ENCODE measurements around the gene USP31. TPM values are rescaled to one million over a fixed set of nuclear protein-coding genes. Genes with fewer than 3 reads are reported as not detected.

Gene USP31
- total and polyA plus RNA-seq, 2 of the 8 experiments (the other 6 are each of a cell fraction or from before 2014, with no cell fraction given) = 6.7 to 19.0 TPM

- 92% methylated on average over 5 of the region's 5 CpGs; no CpG with 5 or more reads in 1 of the 2 experiments for WGBS, 2 experiments (ENCODE audit: extremely low coverage in 1 of 2, insufficient coverage in 1 of 2, insufficient read length in 1 of 2, insufficient replicate concordance in 2 of 2, low coverage in 1 of 2, low lambda C conversion rate in 2 of 2, missing lambda C conversion rate in 1 of 2)
- Histone ChIP-seq H3K23ac (ENCODE audit: insufficient read length) (no peak overlapping the region), H3K4me1 (replicated peaks in 1 of 4; ENCODE audit: control insufficient read depth in 3 of 4, insufficient read depth in 4 of 4, low read length in 3 of 4) (peaks cover 0 to 9% (median 5%) of the 10 kb centered on the region in 4 experiments; a peak in 5 of 7 replicates), H4K8ac (ENCODE audit: extremely low read depth, insufficient read depth, low read length) (no peak overlapping the region), H3K79me1 (ENCODE audit: low read depth, low read length) (peaks cover 8% of the 10 kb centered on the region; the same call in 1 of the 2 replicates), H3K23me2 (ENCODE audit: low read depth, low read length) (no peaks in the 10 kb centered on the region), H2AK5ac (ENCODE audit: low read depth, low read length) (no peak overlapping the region), H3K14ac (ENCODE audit: insufficient read length) (no peak overlapping the region), H4K20me1 (replicated peaks in 1 of 2; ENCODE audit: control insufficient read depth in 1 of 2, insufficient read depth in 2 of 2, low read length in 2 of 2) (peaks cover 2 to 10% of the 10 kb centered on the region in 2 experiments), H4K5ac (ENCODE audit: insufficient read length, low read depth, low read length) (no peak overlapping the region), H3K4me2 (ENCODE audit: insufficient read depth in 1 of 2, low read depth in 2 of 2, low read length in 2 of 2) (no peak overlapping the region), H3K9me3 (ENCODE audit: insufficient read depth in 2 of 2, low read depth in 1 of 2, low read length in 1 of 2) (no peaks in the 10 kb centered on the region), H3K79me2 (ENCODE audit: control insufficient read depth in 1 of 2, insufficient read depth in 2 of 2, low read length in 2 of 2) (peaks cover 7 to 93% of the 10 kb centered on the region in 2 experiments), H2AFZ (ENCODE audit: low read length) (no peak overlapping the region), H2BK5ac (ENCODE audit: low read depth, low read length) (no peak overlapping the region), H3K4me3 (ENCODE audit: extremely low read depth in 1 of 4, insufficient read depth in 2 of 4, low read depth in 3 of 4, low read length in 4 of 4) (no peak overlapping the region), H3K18ac (ENCODE audit: extremely low read depth, low read length) (no peak overlapping the region), H3K9ac (replicated peaks in 1 of 4; ENCODE audit: extremely low read depth in 1 of 4, low read depth in 3 of 4, low read length in 3 of 4) (no peak overlapping the region), H2BK120ac (replicated peaks; ENCODE audit: low read depth, low read length) (no peak overlapping the region), H4K91ac (replicated peaks; ENCODE audit: insufficient read length, low read length) (no peak overlapping the region), H3K27ac (ENCODE audit: low read depth, low read length) (no peak overlapping the region), H2BK20ac (ENCODE audit: low read length) (no peak overlapping the region), H3K27me3 (replicated peaks in 1 of 4; ENCODE audit: control insufficient read depth in 3 of 4, extremely low read depth in 1 of 4, insufficient read depth in 3 of 4, low read length in 3 of 4) (no peaks in the 10 kb centered on the region), H2BK15ac (ENCODE audit: low read length) (no peak overlapping the region), H2BK12ac (ENCODE audit: low read depth, low read length) (no peak overlapping the region), H3K36me3 (ENCODE audit: control insufficient read depth in 2 of 4, insufficient read depth in 4 of 4, low read length in 3 of 4) (no peaks in the 10 kb centered on the region), H3K4ac (replicated peaks; ENCODE audit: insufficient read length, low read depth, low read length) (no peak overlapping the region), H3K56ac (replicated peaks; ENCODE audit: insufficient read length, low read depth, low read length) (no peak overlapping the region)
- FAIRE-seq (no peak), DNase-seq (ENCODE audit: low read depth in 1 of 2, low spot score in 2 of 2) (no peak)
- ChIA-PET POLR2A (ENCODE audit: partially characterized antibody) (no interaction called here), CTCF (ENCODE audit: partially characterized antibody) (interaction anchor here (0.7 to 1.3 kb wide), 2 partner anchors 24 to 205 kb away, joined by 3 read pairs; no protein-coding TSS in a partner anchor)
- TF ChIP-seq JUN (IDR thresholded peaks at IDR 0.05; ENCODE audit: low read depth, low read length) = no peak
- TF ChIP-seq SUZ12 (IDR thresholded peaks at IDR 0.05; ENCODE audit: low read length) = no peak
- no peak for TF ChIP-seq RAD21 (IDR thresholded peaks at IDR 0.05 in 1 of 2, conservative IDR thresholded peaks at IDR 0.05 in 1 of 2; ENCODE audit: low read depth in 2 of 2, low read length in 2 of 2)
- TF ChIP-seq CHD2 (IDR thresholded peaks at IDR 0.05; ENCODE audit: low read length) = no peak
- TF ChIP-seq TCF12 (IDR thresholded peaks at IDR 0.05; ENCODE audit: low read depth, low read length) = no peak
- no peak for TF ChIP-seq CTCF (IDR thresholded peaks at IDR 0.05; ENCODE audit: control extremely low read depth in 1 of 3, insufficient read depth in 1 of 3, low read depth in 1 of 3, low read length in 3 of 3)
- no peak for TF ChIP-seq TBP (IDR thresholded peaks at IDR 0.05; ENCODE audit: low read depth, low read length)
- no peak for TF ChIP-seq MAFK (IDR thresholded peaks at IDR 0.05; ENCODE audit: low read depth, low read length)
- TF ChIP-seq SP4 (IDR thresholded peaks at IDR 0.05; ENCODE audit: low read length) = no peak
- no peak for TF ChIP-seq ATF2 (IDR thresholded peaks at IDR 0.05; ENCODE audit: low read length)
These were observed 21.2 kb downstream of the USP31 start for GRCh38 chr16:23128056-23128455.
